ENCODE measurements around the gene UHRF1. TPM values are rescaled to one million over a fixed set of nuclear protein-coding genes. Genes with fewer than 3 reads are reported as not detected.

The UHRF1 gene
- polyA plus RNA-seq, 1 donor (not counting 4 experiments of a cell fraction or from before 2014, with no cell fraction given): 9.7 TPM

DNA sequence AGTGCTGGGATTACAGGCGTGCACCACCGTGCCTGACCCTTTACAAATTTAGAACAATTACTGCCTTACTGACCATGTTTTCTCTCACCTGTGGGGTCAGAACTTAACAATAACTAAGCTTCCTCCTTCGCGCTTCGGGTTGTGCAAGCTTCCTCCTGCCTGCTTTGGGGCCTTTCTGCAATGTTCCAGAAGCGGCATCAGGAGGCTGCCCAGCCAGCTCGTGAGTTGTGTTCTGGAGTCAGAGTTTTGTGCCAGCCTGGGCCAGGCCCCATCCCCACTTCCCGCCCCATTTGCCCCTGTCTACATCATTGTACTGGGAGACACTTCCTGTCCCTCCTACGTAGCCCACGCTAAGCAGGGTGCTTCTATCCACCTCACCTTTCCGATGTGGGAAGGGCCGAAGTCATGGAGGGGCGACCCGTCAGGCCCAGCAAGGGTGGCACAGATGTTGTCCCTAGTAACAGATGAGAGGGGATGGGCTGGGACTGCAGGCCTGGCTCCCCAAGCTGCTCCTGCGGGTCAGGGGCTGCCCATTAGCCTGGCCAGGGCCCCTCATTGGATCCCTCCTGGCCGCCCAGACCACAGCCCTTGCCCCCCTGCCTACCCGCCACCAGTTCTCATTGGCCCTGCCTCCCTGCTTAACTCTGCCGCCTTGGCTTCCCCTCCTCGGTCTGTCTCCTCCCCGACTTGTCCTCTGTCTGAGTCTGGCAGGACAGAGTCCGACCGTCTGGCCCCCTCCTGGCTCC, 13.4 kb downstream of the UHRF1 start:
- peaks cover 2% of the 10 kb centered on the region for H4K20me1 ChIP-seq (ENCODE audit: control insufficient read depth, extremely low read depth, insufficient read depth, low read length)
- H3K4me3 ChIP-seq (ENCODE audit: control insufficient read depth in 2 of 3, extremely low read depth in 1 of 3, insufficient read depth in 2 of 3, low read depth in 1 of 3, low read length in 3 of 3): no peak overlapping the region
- H3K9me3 ChIP-seq (ENCODE audit: control insufficient read depth, low read depth, low read length): no peaks in the 10 kb centered on the region
- H3K36me3 ChIP-seq (ENCODE audit: control insufficient read depth in 2 of 2, extremely low read depth in 1 of 2, insufficient read depth in 2 of 2, low read length in 2 of 2): peaks cover 0 to 14% of the 10 kb centered on the region in 2 experiments
- no peak for DNase-seq (ENCODE audit: low read depth, low spot score)
- no peak overlapping the region for H3K9ac ChIP-seq (ENCODE audit: control insufficient read depth, extremely low read depth, insufficient read depth, low read length)
- TF ChIP-seq, protein P1, sequence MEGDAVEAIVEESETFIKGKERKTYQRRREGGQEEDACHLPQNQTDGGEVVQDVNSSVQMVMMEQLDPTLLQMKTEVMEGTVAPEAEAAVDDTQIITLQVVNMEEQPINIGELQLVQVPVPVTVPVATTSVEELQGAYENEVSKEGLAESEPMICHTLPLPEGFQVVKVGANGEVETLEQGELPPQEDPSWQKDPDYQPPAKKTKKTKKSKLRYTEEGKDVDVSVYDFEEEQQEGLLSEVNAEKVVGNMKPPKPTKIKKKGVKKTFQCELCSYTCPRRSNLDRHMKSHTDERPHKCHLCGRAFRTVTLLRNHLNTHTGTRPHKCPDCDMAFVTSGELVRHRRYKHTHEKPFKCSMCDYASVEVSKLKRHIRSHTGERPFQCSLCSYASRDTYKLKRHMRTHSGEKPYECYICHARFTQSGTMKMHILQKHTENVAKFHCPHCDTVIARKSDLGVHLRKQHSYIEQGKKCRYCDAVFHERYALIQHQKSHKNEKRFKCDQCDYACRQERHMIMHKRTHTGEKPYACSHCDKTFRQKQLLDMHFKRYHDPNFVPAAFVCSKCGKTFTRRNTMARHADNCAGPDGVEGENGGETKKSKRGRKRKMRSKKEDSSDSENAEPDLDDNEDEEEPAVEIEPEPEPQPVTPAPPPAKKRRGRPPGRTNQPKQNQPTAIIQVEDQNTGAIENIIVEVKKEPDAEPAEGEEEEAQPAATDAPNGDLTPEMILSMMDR (optimal IDR thresholded peaks at IDR 0.05 in 1 of 3, IDR thresholded peaks at IDR 0.05 in 1 of 3, conservative IDR thresholded peaks at IDR 0.05 in 1 of 3; ENCODE audit: extremely low read depth in 1 of 3, insufficient read depth in 2 of 3, low read length in 3 of 3): no peak
- peaks cover 70% of the 10 kb centered on the region for H3K79me2 ChIP-seq (ENCODE audit: control insufficient read depth, insufficient read depth, low read length)
- no peak overlapping the region for H3K4me2 ChIP-seq (ENCODE audit: control insufficient read depth, extremely low read depth, insufficient read depth, low read depth, low read length)
- H3K27me3 ChIP-seq (ENCODE audit: control insufficient read depth, extremely low read depth, insufficient read depth, low read length): no peaks in the 10 kb centered on the region
- dilution Hi-C loops (cut with MboI; ENCODE audit: extremely low pct_ligation_motif_present, low sequenced_read_pairs): no loop called here
- H3K4me1 ChIP-seq (ENCODE audit: control insufficient read depth, extremely low read depth, insufficient read depth, low read length): no peaks in the 10 kb centered on the region
- no peaks in the 10 kb centered on the region for H3K9me1 ChIP-seq (ENCODE audit: control insufficient read depth, extremely low read depth, insufficient read depth, low read length)
- no peak overlapping the region for H2AFZ ChIP-seq (ENCODE audit: control insufficient read depth, low read length)
- no peak for FAIRE-seq
- no peak overlapping the region for H3K27ac ChIP-seq (ENCODE audit: control insufficient read depth, insufficient read depth, low read length)

DNA sequence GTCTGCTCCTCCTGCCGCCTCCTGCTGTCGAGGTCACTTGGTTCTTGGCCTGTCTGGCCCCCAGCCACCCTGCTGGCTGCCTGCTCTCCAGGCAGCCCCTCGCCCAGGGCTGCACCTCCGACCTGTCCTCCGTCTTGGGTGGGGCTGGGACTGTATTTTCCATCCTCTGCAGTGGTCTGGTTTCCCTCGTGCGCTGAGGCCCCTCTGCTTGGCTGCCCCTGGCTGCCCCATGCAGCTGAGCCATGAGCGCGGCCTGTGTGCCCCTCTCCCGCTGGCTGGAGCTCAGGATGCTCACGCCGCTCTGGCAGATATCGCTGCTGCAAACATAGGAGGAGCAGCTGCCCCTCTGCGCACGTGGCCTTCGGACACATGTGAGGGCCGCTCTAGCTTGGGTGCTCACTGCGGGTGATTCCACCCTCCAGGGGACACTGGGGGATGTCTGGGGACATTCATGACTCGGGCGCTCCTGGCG, 14.0 kb downstream of the UHRF1 start:
- Histone ChIP-seq H4K20me1 (ENCODE audit: control insufficient read depth, extremely low read depth, insufficient read depth, low read length) (peaks cover 2% of the 10 kb centered on the region), H2AFZ (ENCODE audit: control insufficient read depth, low read length) (no peak overlapping the region), H3K79me2 (ENCODE audit: control insufficient read depth, insufficient read depth, low read length) (peaks cover 72% of the 10 kb centered on the region), H3K9ac (ENCODE audit: control insufficient read depth, extremely low read depth, insufficient read depth, low read length) (no peak overlapping the region), H3K9me3 (ENCODE audit: control insufficient read depth, low read depth, low read length) (no peaks in the 10 kb centered on the region), H3K4me1 (ENCODE audit: control insufficient read depth, extremely low read depth, insufficient read depth, low read length) (no peaks in the 10 kb centered on the region), H3K4me2 (ENCODE audit: control insufficient read depth, extremely low read depth, insufficient read depth, low read depth, low read length) (no peak overlapping the region), H3K9me1 (ENCODE audit: control insufficient read depth, extremely low read depth, insufficient read depth, low read length) (no peaks in the 10 kb centered on the region), H3K27me3 (ENCODE audit: control insufficient read depth, extremely low read depth, insufficient read depth, low read length) (no peaks in the 10 kb centered on the region), H3K36me3 (ENCODE audit: control insufficient read depth in 2 of 2, extremely low read depth in 1 of 2, insufficient read depth in 2 of 2, low read length in 2 of 2) (peaks cover 0 to 13% of the 10 kb centered on the region in 2 experiments), H3K4me3 (ENCODE audit: control insufficient read depth in 2 of 3, extremely low read depth in 1 of 3, insufficient read depth in 2 of 3, low read depth in 1 of 3, low read length in 3 of 3) (no peak overlapping the region), H3K27ac (ENCODE audit: control insufficient read depth, insufficient read depth, low read length) (no peak overlapping the region)
- no peak for TF ChIP-seq EZH2 (IDR thresholded peaks at IDR 0.05; ENCODE audit: low read length)
- TF ChIP-seq, protein P1 (optimal IDR thresholded peaks at IDR 0.05 in 1 of 3, IDR thresholded peaks at IDR 0.05 in 1 of 3, conservative IDR thresholded peaks at IDR 0.05 in 1 of 3; ENCODE audit: extremely low read depth in 1 of 3, insufficient read depth in 2 of 3, low read length in 3 of 3): no peak
- no peak for FAIRE-seq
- DNase-seq (ENCODE audit: low read depth, low spot score): no peak
- dilution Hi-C loops (cut with MboI; ENCODE audit: extremely low pct_ligation_motif_present, low sequenced_read_pairs): no loop called here

Measured in keratinocyte (primary cell).